ES-I3 (cell line): ENCODE results near the gene ATP6V0D1.
A peak's percentile ranks its signal among the peaks of the same experiment; 100 is the strongest.

Source experiments
- H3K36me3 ChIP-seq: 2 replicates; pipeline ENCODE4 v1.6.1; 2013; ENCODE audit warnings: mild to moderate bottlenecking, low read length, control low read depth, moderate library complexity; ENCODE audit not compliant: insufficient read depth
- H3K4me1 ChIP-seq: 2 replicates; pipeline ENCODE4 v1.6.1; 2013; ENCODE audit warnings: mild to moderate bottlenecking, control low read depth, low read length; ENCODE audit not compliant: insufficient read depth
- H3K9ac ChIP-seq: 2 replicates; pipeline ENCODE4 v1.6.1; 2013; ENCODE audit warnings: low read depth, mild to moderate bottlenecking, low read length, moderate library complexity
- H3K9me3 ChIP-seq: 2 replicates; pipeline ENCODE4 v1.6.1; 2013; ENCODE audit warnings: mild to moderate bottlenecking, low read length, moderate library complexity; ENCODE audit not compliant: control insufficient read depth, insufficient read depth

Gene ATP6V0D1

GRCh38 chr16:67397036-67397801, 83.7 kb downstream of the ATP6V0D1 start:
- Histone ChIP-seq H3K9ac (no peak overlapping the region), H3K4me1 (peaks cover 13% of the 10 kb centered on the region; the same call in 1 of the 2 replicates), H3K9me3 (no peaks in the 10 kb centered on the region), H3K36me3 (no peaks in the 10 kb centered on the region)

- no peak overlapping the region for H3K9ac ChIP-seq
- peaks cover 13% of the 10 kb centered on the region; the same call in 1 of the 2 replicates for H3K4me1 ChIP-seq
- no peaks in the 10 kb centered on the region for H3K9me3 ChIP-seq
- no peaks in the 10 kb centered on the region for H3K36me3 ChIP-seq
These were observed 84.6 kb downstream of the ATP6V0D1 start for GRCh38 chr16:67396159-67397035.

GRCh38 chr16:67395458-67396158, 85.3 kb downstream of the ATP6V0D1 start:
- H3K9me3 ChIP-seq, result no peaks in the 10 kb centered on the region
- H3K36me3 ChIP-seq, result no peaks in the 10 kb centered on the region
- peaks cover 13% of the 10 kb centered on the region; the same call in 1 of the 2 replicates for H3K4me1 ChIP-seq
- no peak overlapping the region for H3K9ac ChIP-seq

GRCh38 chr16:67395105-67395457, 85.9 kb downstream of the ATP6V0D1 start:
- Histone ChIP-seq H3K9me3 (no peaks in the 10 kb centered on the region), H3K36me3 (no peaks in the 10 kb centered on the region), H3K9ac (peak overlapping the region; percentile 39; the same call in 1 of the 2 replicates), H3K4me1 (peaks cover 13% of the 10 kb centered on the region; the same call in 1 of the 2 replicates)

GRCh38 chr16:67394155-67395104, 86.5 kb downstream of the ATP6V0D1 start:
- no peaks in the 10 kb centered on the region for H3K9me3 ChIP-seq
- H3K4me1 ChIP-seq, result peaks cover 13% of the 10 kb centered on the region; the same call in 1 of the 2 replicates
- H3K9ac ChIP-seq, result peak overlapping the region; percentile 39
- H3K36me3 ChIP-seq, result no peaks in the 10 kb centered on the region

- H3K9ac ChIP-seq, result peak overlapping the region; percentile 39; the same call in 1 of the 2 replicates
- H3K36me3 ChIP-seq, result no peaks in the 10 kb centered on the region
- peaks cover 13% of the 10 kb centered on the region; the same call in 1 of the 2 replicates for H3K4me1 ChIP-seq
- H3K9me3 ChIP-seq, result no peaks in the 10 kb centered on the region
These were observed 87.2 kb downstream of the ATP6V0D1 start for GRCh38 chr16:67393788-67394154.

GRCh38 chr16:67393111-67393787, 87.7 kb downstream of the ATP6V0D1 start, which contains the start of gene TPPP3:
TPPP3 (minus strand) TSS chr16:67393498; CDS start chr16:67391111, 2,387 bp downstream.
- no peaks in the 10 kb centered on the region for H3K36me3 ChIP-seq
- peak within 1 kb of the TSS; percentile 42 for H3K9ac ChIP-seq
- no peaks in the 10 kb centered on the region for H3K9me3 ChIP-seq
- peaks cover 13% of the 10 kb centered on the region; the same call in 1 of the 2 replicates for H3K4me1 ChIP-seq

- Histone ChIP-seq H3K9me3 (no peaks in the 10 kb centered on the region), H3K36me3 (no peaks in the 10 kb centered on the region), H3K4me1 (peaks cover 14% of the 10 kb centered on the region), H3K9ac (peak overlapping the region; percentile 42; the same call in 1 of the 2 replicates)
These were observed 88.5 kb downstream of the ATP6V0D1 start for GRCh38 chr16:67392301-67393059.

GRCh38 chr16:67391424-67392300, 89.3 kb downstream of the ATP6V0D1 start:
- H3K9ac ChIP-seq, result no peak overlapping the region
- peaks cover 20% of the 10 kb centered on the region for H3K4me1 ChIP-seq
- no peaks in the 10 kb centered on the region for H3K36me3 ChIP-seq
- H3K9me3 ChIP-seq, result no peaks in the 10 kb centered on the region

GRCh38 chr16:67390816-67391423, 90.0 kb downstream of the ATP6V0D1 start:
- no peaks in the 10 kb centered on the region for H3K36me3 ChIP-seq
- H3K9ac ChIP-seq, result no peak overlapping the region
- peaks cover 18% of the 10 kb centered on the region for H3K4me1 ChIP-seq
- no peaks in the 10 kb centered on the region for H3K9me3 ChIP-seq
